UCSD-AML1 (cell line): ENCODE results near the gene WDR75.
"Not testable (repeated sequence)": the region's sequence is repeated elsewhere in the genome, so short reads cannot be mapped to it uniquely, and the experiment has no call there.

Source experiments
- DNase-seq: peaks from one replicate; lab custom pipeline; 2025; ENCODE audit not compliant: unreplicated experiment; lab: John Stamatoyannopoulos, UW

Gene WDR75

DNA sequence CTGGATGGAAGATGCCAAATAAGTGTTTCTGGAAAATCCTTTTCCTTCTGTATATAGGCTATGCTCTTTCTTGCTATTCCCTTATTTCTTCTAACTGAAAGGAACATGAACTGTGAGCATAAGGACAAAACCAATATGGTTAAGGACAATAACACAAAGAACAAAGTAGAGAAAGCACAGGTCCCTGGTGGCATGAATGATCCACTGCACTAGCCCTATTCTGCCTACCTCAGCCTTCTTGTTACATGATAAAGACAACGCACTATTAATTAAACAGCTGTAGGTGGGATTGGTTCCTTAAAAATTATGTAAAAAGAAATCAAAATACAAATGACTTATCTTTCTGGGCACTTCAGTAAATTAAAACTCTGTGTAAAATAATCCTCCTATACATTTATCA is 1.9 kb upstream of the WDR75 start:
- no peak for DNase-seq

DNA sequence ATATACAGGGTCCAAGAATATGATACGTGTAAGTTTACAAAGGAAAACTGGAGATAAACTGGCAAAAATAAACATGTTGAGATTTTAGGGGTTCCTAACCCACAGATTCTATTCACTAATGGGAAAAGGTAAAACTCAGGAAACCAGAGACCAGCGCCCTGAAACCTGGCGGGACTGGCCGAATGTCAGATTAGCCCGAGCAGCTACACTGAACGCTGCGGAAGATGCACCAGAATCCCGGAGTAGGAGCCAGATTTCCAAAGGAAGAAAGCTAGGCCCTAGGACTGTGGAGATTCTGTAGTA is 679 bp upstream of the WDR75 start:
- no peak for DNase-seq

DNA sequence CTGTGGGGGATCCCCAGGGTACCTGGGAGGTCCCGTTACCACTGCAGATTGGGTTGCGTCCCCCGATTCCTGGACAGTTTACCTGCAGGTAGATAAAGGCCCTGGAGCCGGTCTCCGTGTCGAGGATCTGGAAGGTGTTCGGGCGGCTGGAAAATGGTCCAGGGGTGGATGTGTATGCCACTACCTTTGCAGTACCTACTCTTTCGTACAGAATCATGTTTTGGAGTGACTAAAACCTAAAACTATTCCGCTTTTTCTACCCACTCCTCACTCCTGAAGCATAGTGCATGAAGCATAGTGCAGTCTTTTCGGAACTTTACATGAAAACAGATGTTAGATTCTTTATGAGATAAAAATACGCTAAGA is 418 bp downstream of the WDR75 start:
- no peak for DNase-seq

DNA sequence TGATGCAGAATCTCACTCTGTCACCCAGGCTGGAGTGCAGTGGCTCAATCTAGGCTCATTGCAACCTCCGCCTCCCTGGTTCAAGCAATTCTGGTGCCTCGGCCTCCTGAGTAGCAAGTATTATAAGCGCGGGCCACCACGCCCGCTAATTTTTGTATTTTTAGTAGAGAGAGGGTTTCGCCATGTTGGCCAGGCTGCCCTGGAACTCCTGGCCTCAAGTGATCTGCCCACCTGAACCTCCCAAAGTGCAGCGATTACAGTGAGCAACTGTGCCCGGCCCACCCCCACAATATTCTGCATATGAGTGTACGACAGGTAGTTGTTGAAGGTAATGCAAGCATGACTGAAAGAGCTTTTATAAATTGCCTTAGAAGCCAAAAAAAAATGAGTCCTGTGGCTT is 1.2 kb downstream of the WDR75 start:
- no peak for DNase-seq

DNA sequence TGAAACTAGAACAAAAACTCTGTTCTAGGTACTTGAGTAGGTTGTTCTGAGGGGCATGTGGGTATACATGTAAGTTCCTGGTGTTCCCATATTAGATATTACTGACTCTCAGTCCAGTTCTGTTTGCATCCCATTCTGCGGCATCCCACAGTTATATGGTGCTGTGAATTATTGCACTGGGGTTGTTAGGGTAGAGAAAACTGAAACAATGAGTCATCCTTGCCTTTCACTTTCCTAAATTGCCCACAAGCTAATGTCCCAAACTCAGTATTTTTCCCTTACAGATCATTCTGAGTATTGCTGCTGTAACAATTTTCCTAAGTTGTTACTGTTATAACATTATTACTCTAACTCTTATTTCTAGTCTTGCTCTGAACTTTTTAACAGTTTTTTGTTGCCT is 3.0 kb downstream of the WDR75 start:
- no peak for DNase-seq

DNA sequence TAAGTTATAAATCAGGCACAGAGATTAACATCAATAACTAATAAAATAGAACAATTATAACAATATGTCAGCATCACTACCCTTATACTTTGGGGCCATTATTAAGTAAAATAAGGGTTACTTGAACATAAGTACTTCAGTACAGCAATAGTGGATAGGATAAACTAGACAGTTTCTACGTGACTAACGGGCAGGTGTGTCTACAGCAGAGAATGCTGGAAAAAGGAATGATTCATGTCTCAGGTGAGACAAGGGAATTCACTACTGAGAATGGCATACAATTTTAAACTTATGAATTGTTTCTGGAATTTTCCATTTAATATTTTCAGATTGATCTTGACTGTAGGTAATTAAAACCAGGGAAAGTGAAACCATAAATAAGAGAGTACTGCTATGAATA is 5.5 kb downstream of the WDR75 start:
- no peak for DNase-seq

DNA sequence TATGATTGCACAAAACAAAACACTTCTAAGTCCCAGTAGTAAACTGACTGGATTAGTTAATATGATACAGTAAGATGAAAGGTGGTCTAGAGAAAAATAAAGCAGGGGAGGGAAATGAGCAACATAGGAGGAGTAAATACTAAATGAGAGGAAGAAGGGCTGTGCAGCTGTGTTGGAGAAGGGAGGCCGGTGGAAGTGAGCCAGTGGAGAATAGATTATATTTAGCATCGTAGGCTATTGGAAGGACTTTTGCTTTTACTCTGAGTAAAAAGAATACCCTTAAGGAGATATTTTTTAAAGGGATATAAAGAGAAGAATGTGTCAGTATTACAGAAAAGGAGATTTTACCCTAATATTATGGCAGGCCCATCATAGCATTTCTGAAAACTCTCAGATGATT is 12.7 kb downstream of the WDR75 start:
- no peak for DNase-seq

DNA sequence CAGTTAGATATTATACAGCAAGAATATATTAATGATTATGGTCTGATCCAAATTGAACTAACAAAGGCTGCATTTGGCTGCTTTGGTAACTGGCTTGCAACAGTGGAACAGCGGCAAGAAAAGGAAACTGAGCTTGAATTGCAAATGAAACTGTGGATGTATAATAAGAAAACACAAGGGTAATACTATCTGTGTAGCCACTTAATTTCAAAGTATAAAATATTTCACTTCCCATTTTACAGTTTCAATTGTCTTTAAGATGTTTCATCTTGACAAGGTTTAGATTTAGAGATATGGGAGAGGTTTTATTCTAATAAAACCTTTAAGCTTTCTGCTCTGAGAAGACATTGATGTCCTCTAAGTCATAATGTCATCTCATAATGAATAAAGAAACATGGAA is 23.8 kb downstream of the WDR75 start:
- DNase-seq: no peak

DNA sequence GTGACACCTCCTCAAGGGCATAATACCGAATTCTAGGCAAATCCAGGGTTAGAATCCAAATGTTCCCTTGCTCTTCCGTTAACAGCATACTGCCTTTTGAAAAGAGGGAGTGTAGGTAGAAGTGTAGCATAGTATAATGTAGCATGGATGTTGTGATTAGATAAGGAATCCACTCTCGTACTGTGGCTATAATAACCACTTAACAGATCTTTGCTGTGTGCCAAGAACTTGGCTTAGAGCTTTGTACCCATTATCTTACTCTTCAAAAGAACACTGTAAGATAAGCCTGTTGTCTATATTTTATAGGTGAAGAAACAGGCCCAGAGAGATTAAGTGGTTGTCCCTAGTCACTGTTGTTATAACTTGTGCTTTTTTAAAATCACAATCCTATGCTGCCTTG is 24.2 kb downstream of the WDR75 start:
- no peak for DNase-seq

DNA sequence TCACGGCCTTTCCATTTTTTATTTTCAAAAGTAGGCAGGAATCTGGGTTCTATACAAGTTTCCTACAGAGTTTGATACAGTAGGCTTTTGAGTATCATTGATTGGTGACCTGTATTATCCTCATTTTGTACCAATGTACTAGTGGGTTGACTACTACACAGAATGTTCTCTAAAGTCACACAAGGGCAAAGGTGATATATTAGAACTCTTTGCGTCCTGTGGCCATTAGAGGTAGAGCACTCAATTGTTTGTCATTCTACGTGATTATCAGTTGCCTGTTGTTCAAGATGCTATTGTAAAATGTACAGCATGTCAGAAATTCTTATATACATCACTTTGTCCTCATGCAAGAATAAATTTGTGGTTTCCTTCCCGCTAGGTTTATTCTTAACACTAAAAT is 24.8 kb downstream of the WDR75 start:
- no peak for DNase-seq

DNA sequence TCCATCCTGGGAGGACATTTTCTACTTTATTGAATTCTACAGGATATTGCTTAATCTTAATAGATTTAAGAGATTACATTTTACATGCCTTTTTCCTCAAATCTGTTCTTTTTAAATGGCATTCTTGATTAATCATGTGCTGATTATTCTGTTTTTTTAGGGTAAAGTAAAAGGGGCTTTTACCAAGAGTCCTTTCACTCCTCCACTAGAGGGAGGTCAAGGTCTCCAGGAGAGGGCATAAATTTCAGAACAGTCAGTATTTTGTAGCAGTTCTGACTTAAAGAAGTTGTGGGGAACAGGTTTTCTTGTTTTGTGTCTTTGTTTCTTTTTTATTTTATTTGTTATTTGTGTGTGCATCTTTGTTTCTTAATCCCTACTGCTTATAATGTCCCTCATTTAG is 25.4 kb downstream of the WDR75 start:
- no peak for DNase-seq

DNA sequence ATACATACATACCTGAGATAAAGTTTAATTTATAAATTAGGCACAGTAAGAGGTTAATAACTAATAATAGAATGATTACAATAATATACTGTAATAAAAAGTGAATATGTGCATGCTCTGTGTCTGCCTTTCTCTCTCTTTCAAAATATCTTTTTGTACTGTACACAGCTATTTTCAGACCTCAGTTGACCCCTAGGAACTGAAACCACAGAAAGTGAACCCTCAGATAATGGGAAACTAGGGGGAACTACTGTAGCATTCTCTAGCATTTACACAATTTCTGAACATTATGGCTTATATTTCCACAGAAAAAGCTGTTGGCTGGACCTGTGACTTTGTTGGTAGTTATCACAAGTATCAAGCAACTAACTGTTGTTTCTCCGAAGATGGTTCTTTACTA is 25.9 kb downstream of the WDR75 start:
- DNase-seq: no peak

DNA sequence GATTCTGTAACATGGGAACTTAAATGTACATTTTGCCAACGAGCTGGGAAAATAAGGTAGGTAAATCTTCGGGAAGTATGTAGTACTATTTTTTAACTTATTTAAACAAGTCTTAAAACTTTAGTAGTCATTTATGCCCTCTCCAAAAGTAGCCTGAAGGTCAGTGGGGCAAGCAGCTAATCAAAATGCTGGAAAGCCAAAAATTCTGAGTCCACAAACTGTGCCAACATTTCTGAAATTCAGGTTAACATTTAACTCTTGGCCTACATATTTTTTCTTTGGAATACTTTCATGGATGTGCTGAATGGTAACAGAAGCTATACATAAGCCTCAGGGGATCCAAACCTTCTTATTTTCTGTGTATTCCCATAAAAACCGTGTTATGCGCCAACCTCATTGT is 26.3 kb downstream of the WDR75 start:
- no peak for DNase-seq

DNA sequence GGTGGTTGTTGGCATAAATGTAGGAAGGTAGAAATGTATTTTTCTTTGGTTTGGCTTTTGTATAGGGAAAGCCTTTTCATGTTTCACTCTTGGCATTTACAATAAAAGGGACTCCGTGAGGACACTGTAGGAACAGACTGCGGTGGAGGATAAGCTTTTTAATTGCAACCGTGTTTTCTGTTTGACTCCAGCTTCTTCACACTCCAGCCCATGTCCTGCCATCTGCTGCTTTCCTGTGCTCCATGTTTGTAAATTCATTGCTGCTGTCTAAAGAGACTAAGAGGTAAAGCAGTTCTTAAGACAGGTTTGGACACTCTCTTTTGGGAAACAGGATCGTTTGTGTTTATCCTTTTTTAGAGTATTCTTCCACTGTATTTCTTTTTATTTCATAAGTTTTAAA is 33.3 kb downstream of the WDR75 start:
- no peak for DNase-seq

DNA sequence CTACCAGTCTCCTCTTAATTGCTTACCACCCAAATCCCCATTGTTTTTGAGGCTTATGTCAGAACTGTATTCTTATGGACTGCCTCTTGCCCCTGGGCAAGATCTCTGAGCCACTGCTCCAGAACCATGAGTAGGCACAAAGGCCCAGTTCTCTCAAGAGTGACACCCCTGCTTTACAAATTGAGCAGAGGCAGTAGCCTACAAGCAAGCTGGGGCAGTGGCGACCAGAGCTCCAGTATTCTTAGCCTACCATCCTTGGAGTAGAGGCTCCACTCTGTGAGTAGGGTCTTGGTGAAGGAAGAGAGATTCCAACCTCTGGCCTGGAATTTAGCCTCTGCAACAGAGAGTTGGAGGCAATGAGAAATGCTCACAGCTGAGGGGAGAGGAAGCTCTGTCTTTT is 36.5 kb downstream of the WDR75 start:
- no peak for DNase-seq

DNA sequence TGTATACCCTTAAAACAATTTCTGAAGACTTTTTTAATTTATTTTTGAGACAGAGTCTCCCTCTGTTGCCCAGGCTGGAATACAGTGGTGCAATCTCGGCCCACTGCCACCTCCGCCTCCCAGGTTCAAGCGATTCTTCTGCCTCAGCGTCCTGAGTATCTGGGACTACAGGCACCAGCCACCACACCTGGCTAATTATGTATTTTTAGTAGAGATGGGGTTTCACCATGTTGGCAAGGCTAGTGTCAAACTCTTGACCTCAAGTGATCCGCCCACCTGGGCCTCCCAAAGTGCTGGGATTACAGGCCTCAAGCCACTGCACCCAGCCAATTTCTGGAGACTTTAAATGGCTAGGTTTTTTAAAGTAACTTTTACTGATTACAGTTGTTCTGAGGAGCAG is 37.0 kb downstream of the WDR75 start:
- DNase-seq: not testable (repeated sequence)

DNA sequence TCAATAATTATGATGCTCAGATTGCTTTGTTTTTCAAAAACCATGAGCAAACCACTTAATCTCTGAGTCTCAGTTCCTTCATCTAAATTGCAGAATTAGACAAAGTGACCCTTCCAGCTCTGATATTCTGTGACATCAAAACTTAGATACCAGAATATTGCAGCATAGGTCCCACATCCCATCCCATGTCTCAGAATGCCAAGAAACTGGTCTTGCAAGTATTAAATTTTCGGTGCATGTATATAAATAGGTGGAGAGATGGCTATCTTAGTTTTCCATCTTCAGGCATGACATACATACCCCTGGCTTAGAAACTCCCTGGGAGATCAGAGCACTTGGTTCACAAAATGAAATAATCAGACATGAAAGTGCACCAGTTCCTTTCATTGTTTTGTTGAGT is 39.8 kb downstream of the WDR75 start:
- no peak for DNase-seq

DNA sequence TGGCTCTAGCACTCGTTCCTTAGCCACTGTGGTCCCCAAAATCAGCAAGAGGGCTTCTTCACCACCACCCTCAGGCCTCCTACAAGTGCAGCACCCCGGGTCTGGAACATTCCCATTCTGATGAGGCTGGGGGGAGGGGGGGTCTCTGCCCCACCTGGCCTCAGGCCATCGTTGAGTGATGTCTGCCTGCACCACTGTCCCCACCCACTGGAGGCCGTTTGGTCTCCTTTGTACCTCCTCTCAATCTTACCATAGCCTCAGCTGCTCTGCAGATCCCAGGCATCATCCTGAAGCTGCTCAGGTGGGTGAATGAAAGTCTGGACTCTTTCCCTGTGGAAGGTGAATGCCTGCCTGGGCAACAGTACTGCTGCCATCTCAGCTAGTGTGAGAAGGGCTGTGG is 42.3 kb downstream of the WDR75 start:
- no peak for DNase-seq

DNA sequence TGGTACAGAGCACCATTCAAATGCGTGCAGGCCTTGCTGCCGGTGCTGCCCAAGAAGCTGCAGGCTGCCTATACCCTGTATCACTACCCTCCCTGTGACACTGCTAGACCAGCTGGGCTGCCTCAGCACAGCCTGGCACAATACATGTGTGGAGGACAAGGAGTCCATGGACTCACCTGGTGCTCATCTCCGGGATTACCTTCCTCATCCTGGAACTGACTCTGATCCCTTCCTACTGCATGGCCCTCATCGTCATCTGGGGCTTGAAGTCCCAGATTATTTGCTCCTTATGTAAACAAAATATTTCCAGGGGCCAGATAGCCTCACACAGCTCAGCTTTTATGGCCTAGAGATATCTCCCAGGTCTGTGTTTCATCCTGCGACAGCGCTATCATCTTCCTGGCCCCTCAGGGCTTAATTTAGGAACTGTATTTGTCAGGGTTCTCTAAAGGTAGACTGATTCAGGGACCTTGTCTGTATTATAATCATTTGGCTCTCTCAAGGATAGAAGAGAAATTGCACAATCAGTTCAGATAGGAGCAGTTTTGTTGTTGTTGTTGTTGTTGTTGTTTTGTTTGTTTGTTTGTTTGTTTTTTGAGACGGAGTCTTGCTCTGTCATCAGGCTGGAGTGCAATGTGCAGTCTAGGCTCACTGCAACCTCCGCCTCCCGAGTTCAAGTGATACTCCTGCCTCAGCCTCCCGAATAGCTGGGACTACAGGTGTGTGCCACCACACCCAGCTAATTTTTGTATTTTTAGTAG is 42.9 kb downstream of the WDR75 start:
- no peak for DNase-seq

DNA sequence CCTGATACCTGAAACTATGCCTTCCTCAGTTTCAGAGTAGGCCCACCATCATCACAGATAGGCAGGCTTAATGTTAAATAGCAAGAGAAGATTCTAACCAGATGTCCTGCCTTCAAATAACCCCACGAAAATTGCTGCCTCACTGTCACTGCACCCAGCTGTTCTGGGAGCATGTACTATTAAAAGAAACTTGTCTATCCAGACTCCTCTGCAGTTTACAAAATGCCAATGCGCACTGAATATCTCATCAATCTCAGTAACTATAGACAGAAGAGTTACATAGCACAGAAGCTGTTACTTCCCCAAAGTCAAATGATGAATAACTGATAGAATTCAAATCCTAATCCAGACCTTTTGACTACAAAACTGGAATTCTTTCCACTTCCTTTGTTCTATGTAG is 43.9 kb downstream of the WDR75 start:
- DNase-seq: no peak

DNA sequence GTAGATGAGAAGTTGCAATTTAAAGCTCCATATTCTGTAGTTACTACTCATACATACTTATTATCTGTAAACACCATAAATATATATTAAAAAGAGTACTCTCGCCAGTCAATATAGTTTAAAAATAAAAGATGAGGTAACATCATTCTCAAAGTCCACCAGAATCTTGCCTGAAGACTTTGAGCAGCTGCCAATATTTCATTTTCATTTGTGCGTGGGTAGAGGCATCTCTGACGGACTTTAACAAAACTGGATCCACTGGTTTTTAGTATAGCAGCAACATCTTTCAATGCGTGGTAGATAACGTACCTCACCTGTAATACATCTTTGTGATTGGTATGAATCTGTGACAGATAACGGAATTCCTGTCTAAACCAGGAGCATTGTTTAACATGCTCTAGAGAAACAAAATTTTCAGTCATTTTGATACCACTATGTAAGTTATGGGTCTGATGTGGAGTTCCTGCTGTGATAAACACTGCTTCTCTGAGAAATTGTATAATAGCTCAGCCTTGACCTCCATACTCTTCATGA is 45.0 kb downstream of the WDR75 start:
- DNase-seq: no peak

DNA sequence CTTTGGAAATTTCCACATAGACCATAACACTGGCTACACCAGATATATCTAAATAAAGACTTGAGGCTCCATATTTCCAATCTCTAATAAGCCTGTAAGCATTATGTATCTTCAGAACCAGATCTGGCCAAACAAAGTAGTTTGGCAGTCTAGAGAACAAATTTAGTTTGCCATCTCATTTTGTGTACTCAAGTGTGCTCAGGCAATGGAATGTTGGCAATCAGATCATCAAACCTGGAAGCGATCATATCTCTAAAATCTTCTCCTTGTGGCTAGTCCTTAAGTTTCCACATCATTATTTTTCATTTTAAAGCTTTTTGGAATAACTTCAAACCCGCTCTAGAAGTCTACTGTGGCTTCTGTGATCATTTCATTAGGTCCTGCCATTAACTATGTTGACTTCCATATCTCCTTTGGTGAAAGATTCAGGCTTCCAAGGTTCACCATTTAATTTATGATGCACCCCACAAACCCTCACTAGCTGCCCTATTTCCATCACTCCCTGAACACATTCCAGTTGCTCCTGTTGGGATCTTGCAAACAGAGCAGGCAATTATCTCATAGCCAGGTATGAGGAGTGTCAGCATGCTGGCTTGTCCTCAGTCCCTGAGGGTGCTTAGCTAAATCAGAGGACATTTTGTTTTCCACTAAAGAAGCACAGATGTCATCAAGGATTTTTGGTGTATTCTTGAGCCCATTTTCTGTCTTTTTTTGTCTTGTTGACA is 46.2 kb downstream of the WDR75 start:
- no peak for DNase-seq

DNA sequence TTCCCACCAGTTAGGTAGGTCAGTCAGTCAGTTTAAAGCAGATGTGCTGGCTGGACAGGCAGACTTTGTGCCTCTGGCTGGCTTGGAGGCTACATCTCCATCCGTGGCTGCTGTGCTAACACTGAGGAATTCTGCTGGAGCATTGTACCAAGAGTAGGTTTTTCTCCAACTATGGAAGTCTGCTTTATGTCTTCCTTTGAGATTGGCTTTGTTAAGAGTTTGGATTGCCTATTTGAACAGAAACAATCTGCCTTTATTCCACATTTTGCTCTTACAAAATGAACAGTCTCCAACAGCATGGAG is 46.7 kb downstream of the WDR75 start:
- DNase-seq: no peak
